A549 (cell line): ENCODE data around the gene KCNAB2.

Experiments
- CHD2 ChIP-seq: fragments of 150-350 bp; IDR thresholded peaks from 2 replicates; pipeline ENCODE4 v1.6.1; 2014; ENCODE audit warnings: low read length; ENCODE audit not compliant: partially characterized antibody
- CTCF ChIP-seq: fragments of >200 bp; sonication (Bioruptor Twin); formaldehyde crosslinking; IDR thresholded peaks from 3 replicates; pipeline ENCODE4 v1.5.1; 2016
- EHMT2 ChIP-seq: fragments of 200-600 bp; sonication (generic); IDR thresholded peaks from 2 replicates; pipeline ENCODE4 v1.6.1; 2016; ENCODE audit warnings: antibody characterized with exemption, low read depth, mild to moderate bottlenecking, moderate library complexity
- EP300 ChIP-seq, 2 experiments: fragments of >200 bp; sonication (Bioruptor Twin); formaldehyde crosslinking; IDR thresholded peaks; 2 replicates in 1 of 2; 3 replicates in 1 of 2; pipeline ENCODE4 v1.6.1; 2016 to 2017
- KDM1A ChIP-seq: fragments of 200-600 bp; sonication (generic); IDR thresholded peaks from 2 replicates; pipeline ENCODE4 v1.6.1; 2016; ENCODE audit warnings: low read depth, mild to moderate bottlenecking
- MAZ ChIP-seq: fragments of 150-350 bp; IDR thresholded peaks from 2 replicates; pipeline ENCODE4 v1.6.1; 2014; ENCODE audit warnings: antibody characterized with exemption, low read depth, low read length, borderline replicate concordance
- PHF8 ChIP-seq: fragments of 200-600 bp; sonication (generic); IDR thresholded peaks from 2 replicates; pipeline ENCODE4 v1.6.1; 2016; ENCODE audit warnings: low read depth, mild to moderate bottlenecking, antibody characterized with exemption, moderate library complexity, borderline replicate concordance
- SMC3 ChIP-seq: fragments of >200 bp; sonication (Bioruptor Twin); formaldehyde crosslinking; IDR thresholded peaks from 3 replicates; pipeline ENCODE4 v1.6.1; 2018; ENCODE audit warnings: inconsistent platforms

GRCh38 chr1:6093071-6093470 is 47.4 kb downstream of the KCNAB2 start:
- TF ChIP-seq KDM1A (no peak), CTCF (no peak), MAZ (no peak), EP300 (IDR thresholded peaks at IDR 0.05) (no peak), CHD2 (no peak), PHF8 (no peak), SMC3 (no peak), EHMT2 (no peak)
